NB4 (cell line): ENCODE results near the gene THADA.

ENCODE experiments used
- DNase-seq: peaks from one replicate; pipeline ENCODE4 v3.0.0; 2010; ENCODE audit warnings: low read depth
- H3K4me3 ChIP-seq: one replicate; pipeline ENCODE4 v1.5.1; 2011; ENCODE audit warnings: mild to moderate bottlenecking, low read depth, low read length, moderate library complexity
- CTCF ChIP-seq: IDR thresholded peaks from one replicate; pipeline ENCODE4 v1.5.1; 2012; ENCODE audit warnings: low read depth, low read length
- MAX ChIP-seq: IDR thresholded peaks from 2 replicates; pipeline ENCODE4 v1.6.1; 2011; ENCODE audit warnings: low read depth, low read length
- MYC ChIP-seq: IDR thresholded peaks from 2 replicates; pipeline ENCODE4 v1.6.1; 2011; ENCODE audit warnings: low read depth, low read length
- POLR2A ChIP-seq: IDR thresholded peaks from 2 replicates; pipeline ENCODE4 v1.6.1; 2011; ENCODE audit warnings: mild to moderate bottlenecking; ENCODE audit not compliant: insufficient read length; ENCODE audit errors: extremely low read depth

Gene THADA

GRCh38 chr2:43341959-43342757, 253.7 kb downstream of the THADA start:
- H3K4me3 ChIP-seq: no peak overlapping the region
- no peak for TF ChIP-seq CTCF
- TF ChIP-seq MAX: no peak
- no peak for TF ChIP-seq POLR2A
- no peak for TF ChIP-seq MYC
- no peak for DNase-seq

- TF ChIP-seq CTCF (no peak), MAX (no peak), POLR2A (no peak), MYC (no peak)
- H3K4me3 ChIP-seq: no peak overlapping the region
- DNase-seq: no peak
Observed at GRCh38 chr2:43340945-43341356, 254.9 kb downstream of the THADA start.

- TF ChIP-seq CTCF (no peak), MYC (no peak), POLR2A (no peak), MAX (no peak)
- no peak for DNase-seq
- no peak overlapping the region for H3K4me3 ChIP-seq
Observed at GRCh38 chr2:43340066-43340465, 255.8 kb downstream of the THADA start.

GRCh38 chr2:43333656-43334144, 262.1 kb downstream of the THADA start:
- TF ChIP-seq POLR2A (no peak), CTCF (no peak), MYC (no peak), MAX (no peak)
- H3K4me3 ChIP-seq: peak overlapping the region; percentile 8

GRCh38 chr2:43333101-43333655, 262.7 kb downstream of the THADA start:
- H3K4me3 ChIP-seq: peak overlapping the region; percentile 8
- peak; percentile 37 for DNase-seq
- TF ChIP-seq MAX (no peak), POLR2A (no peak), MYC (no peak), CTCF (no peak)

More at GRCh38 chr2:43333656-43334144, 262.1 kb downstream of the THADA start:
- peak; percentile 89 for DNase-seq
